ENCODE measurements around the gene CALML4. TPM values are rescaled to one million over a fixed set of nuclear protein-coding genes. Genes with fewer than 3 reads are reported as not detected.

CALML4 gene
- polyA plus RNA-seq, 1 donor: 170 TPM

GRCh38 chr15:68234060-68234459, 28.9 kb upstream of the CALML4 start:
- Histone ChIP-seq H3K36me3 (ENCODE audit: control insufficient read depth, insufficient read depth, low read length) (no peaks in the 10 kb centered on the region), H3K4me3 (ENCODE audit: low read length) (no peak overlapping the region), H3K27me3 (ENCODE audit: control insufficient read depth, insufficient read depth, low read length) (no peaks in the 10 kb centered on the region), H3K27ac (ENCODE audit: low read length) (peak overlapping the region; percentile 30), H3K9me3 (ENCODE audit: control insufficient read depth, low read depth, low read length) (peaks cover under 1% of the 10 kb centered on the region), H3K4me1 (ENCODE audit: control insufficient read depth, insufficient read depth, low read length) (peaks cover 45% of the 10 kb centered on the region)
- peak; percentile 38 to 53 for DNase-seq
- WGBS (ENCODE audit: insufficient coverage, low lambda C conversion rate): no CpG with 5 or more reads among the region's 6 CpGs

- Histone ChIP-seq H3K36me3 (ENCODE audit: control insufficient read depth, insufficient read depth, low read length) (no peaks in the 10 kb centered on the region), H3K27ac (ENCODE audit: low read length) (peak overlapping the region; percentile 27), H3K4me3 (ENCODE audit: low read length) (no peak overlapping the region), H3K9me3 (ENCODE audit: control insufficient read depth, low read depth, low read length) (peaks cover 3% of the 10 kb centered on the region), H3K4me1 (ENCODE audit: control insufficient read depth, insufficient read depth, low read length) (peaks cover 52% of the 10 kb centered on the region), H3K27me3 (ENCODE audit: control insufficient read depth, insufficient read depth, low read length) (no peaks in the 10 kb centered on the region)
- DNase-seq: no peak
- WGBS (ENCODE audit: insufficient coverage, low lambda C conversion rate): no CpG with 5 or more reads among the region's 6 CpGs
These were observed 27.8 kb upstream of the CALML4 start for GRCh38 chr15:68232937-68233336.

DNA sequence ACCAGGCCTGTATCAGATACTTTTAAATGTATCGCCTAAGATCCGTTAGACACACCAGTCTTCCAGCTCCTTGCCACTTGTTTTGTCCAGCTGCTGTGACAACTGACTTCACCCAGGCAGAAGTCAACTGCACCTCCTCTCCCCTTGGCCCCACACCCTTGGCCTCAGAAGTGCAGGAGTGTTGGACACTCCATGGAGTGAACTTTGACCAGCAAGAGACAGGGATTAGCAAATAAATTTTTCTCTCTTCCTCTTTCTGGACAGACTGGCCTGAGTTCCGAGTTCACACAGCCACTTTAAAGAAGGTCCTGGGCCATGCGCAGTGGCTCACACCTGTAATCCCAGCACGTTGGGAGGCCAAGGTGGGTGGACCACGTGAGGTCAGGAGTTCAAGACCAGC, 27.3 kb upstream of the CALML4 start:
- H3K27ac ChIP-seq (ENCODE audit: low read length): peak overlapping the region; percentile 27
- H3K9me3 ChIP-seq (ENCODE audit: control insufficient read depth, low read depth, low read length): peaks cover 3% of the 10 kb centered on the region
- H3K4me1 ChIP-seq (ENCODE audit: control insufficient read depth, insufficient read depth, low read length): peaks cover 55% of the 10 kb centered on the region
- H3K27me3 ChIP-seq (ENCODE audit: control insufficient read depth, insufficient read depth, low read length): no peaks in the 10 kb centered on the region
- WGBS (ENCODE audit: insufficient coverage, low lambda C conversion rate): no CpG with 5 or more reads among the region's 6 CpGs
- peak; percentile 69 to 82 for DNase-seq
- no peaks in the 10 kb centered on the region for H3K36me3 ChIP-seq (ENCODE audit: control insufficient read depth, insufficient read depth, low read length)
- no peak overlapping the region for H3K4me3 ChIP-seq (ENCODE audit: low read length)

DNA sequence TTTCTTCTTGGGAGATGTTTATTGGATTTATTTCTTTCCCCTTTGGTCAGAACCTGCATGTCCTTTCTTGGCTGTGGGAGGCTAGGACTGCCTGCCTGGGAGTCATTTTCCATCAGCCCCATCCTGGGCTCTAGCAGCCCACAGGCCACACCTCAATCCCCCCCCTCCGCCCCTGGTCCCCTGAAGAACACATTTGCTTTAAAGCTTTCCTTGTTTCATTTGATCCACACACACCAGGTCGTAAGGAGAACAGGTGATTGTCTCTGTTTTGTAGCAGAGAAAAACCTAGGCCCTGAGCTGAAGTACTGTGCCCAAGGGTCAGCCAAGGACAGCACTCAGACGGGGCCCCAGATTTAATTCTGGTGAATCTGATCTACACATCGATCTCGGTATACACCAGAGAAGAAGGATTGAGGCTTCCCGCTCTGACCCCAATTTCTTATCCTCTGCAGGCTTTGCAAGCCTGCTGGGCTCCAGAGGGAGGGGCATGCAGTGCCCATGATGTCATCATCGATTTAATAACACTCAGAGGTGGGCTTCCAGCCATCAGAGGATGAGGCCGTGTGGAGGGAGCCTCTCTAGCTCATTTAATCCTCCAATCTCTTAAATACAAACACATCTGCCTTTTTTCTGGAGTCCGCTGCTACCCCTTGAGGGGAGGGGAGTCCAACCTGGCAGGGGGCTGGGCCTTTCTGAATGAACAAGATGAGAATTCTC, 26.1 kb upstream of the CALML4 start:
- peaks cover 56% of the 10 kb centered on the region for H3K4me1 ChIP-seq (ENCODE audit: control insufficient read depth, insufficient read depth, low read length)
- DNase-seq: no peak
- H3K9me3 ChIP-seq (ENCODE audit: control insufficient read depth, low read depth, low read length): peaks cover 3% of the 10 kb centered on the region
- no peaks in the 10 kb centered on the region for H3K36me3 ChIP-seq (ENCODE audit: control insufficient read depth, insufficient read depth, low read length)
- no CpG with 5 or more reads among the region's 9 CpGs for WGBS (ENCODE audit: insufficient coverage, low lambda C conversion rate)
- no peak overlapping the region for H3K4me3 ChIP-seq (ENCODE audit: low read length)
- H3K27ac ChIP-seq (ENCODE audit: low read length): no peak overlapping the region
- no peaks in the 10 kb centered on the region for H3K27me3 ChIP-seq (ENCODE audit: control insufficient read depth, insufficient read depth, low read length)

GRCh38 chr15:68230157-68231100, 25.3 kb upstream of the CALML4 start:
- H3K27me3 ChIP-seq (ENCODE audit: control insufficient read depth, insufficient read depth, low read length): no peaks in the 10 kb centered on the region
- no CpG with 5 or more reads among the region's 20 CpGs for WGBS (ENCODE audit: insufficient coverage, low lambda C conversion rate)
- H3K9me3 ChIP-seq (ENCODE audit: control insufficient read depth, low read depth, low read length): peaks cover 3% of the 10 kb centered on the region
- peak overlapping the region; percentile 70 for H3K4me3 ChIP-seq (ENCODE audit: low read length)
- DNase-seq: peak in 1 of 2 donors; percentile 53
- peaks cover 56% of the 10 kb centered on the region for H3K4me1 ChIP-seq (ENCODE audit: control insufficient read depth, insufficient read depth, low read length)
- H3K36me3 ChIP-seq (ENCODE audit: control insufficient read depth, insufficient read depth, low read length): no peaks in the 10 kb centered on the region
- H3K27ac ChIP-seq (ENCODE audit: low read length): peak overlapping the region; percentile 65

DNA sequence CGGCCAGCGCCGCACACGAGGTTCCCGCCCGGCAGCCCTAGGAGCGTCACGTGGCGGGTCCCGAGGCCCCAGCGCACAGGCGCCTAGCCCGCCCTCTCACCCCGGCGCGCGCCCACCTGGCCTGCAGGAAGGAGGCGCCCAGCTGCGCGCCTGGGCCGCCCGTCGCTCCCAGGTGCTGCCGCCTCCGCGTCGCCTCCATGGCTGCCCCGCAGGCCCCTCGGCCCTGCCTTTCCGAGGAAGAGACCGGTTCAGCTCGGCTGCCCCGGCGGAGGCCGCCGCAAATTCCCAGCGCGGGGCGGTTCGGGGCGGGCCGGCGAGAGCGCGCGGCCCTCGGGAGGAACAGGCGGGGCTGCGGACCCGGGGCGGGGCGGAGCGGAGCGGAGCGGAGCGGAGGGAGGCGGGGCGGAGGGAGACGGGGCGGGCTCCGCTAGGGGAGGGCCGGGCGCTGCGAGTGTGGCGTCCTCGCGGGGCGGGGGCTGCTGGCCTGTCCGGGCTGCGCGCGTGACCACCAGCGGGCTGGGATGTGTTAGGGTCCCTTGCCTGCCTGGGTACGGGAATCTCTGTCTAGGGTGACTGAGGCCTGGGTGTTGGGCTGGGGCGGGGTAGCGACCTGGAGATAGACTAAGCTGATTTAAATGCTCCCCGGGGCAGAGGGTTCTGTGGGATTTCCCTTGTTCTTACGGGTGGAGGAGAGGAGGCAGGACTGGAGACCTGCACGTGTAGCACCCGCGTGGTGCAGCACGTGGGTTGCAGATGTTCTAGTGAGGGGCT, 24.4 kb upstream of the CALML4 start, which contains the start of gene CLN6:
Gene CLN6, minus strand, starts transcription at position 343 of the 771 bp plus-strand sequence. Its CDS starts 144 bp downstream, at position 199.
- H3K27ac ChIP-seq (ENCODE audit: low read length): peak within 1 kb of the TSS; percentile 65
- H3K4me3 ChIP-seq (ENCODE audit: low read length): peak within 1 kb of the TSS; percentile 88
- peaks cover 3% of the 10 kb centered on the region for H3K9me3 ChIP-seq (ENCODE audit: control insufficient read depth, low read depth, low read length)
- peak; percentile 73 to 93 for DNase-seq
- no peaks in the 10 kb centered on the region for H3K27me3 ChIP-seq (ENCODE audit: control insufficient read depth, insufficient read depth, low read length)
- no peaks in the 10 kb centered on the region for H3K36me3 ChIP-seq (ENCODE audit: control insufficient read depth, insufficient read depth, low read length)
- peaks cover 56% of the 10 kb centered on the region for H3K4me1 ChIP-seq (ENCODE audit: control insufficient read depth, insufficient read depth, low read length)
- no CpG with 5 or more reads among the region's 82 CpGs for WGBS (ENCODE audit: insufficient coverage, low lambda C conversion rate)

DNA sequence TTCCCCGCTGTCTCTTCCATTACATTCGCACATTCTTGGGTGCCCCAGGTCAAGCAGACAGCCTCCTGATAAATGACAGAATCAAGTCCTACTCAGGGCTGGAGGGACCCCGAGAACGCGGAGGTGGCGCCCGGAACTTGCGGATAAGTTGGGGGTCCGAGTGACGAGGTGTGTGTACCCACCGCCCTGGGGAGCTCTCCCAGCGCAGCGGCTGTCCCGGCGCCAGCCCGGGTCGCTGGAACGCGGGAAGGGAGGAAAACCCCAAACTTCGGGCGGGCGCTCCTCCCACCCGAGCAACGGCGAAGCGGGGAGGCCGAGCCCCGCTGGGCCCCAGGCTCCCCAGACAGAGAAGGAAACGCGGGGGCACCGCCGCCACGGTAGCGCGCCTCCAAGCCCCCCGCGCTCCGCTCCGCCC, 23.8 kb upstream of the CALML4 start:
- H3K36me3 ChIP-seq (ENCODE audit: control insufficient read depth, insufficient read depth, low read length): no peaks in the 10 kb centered on the region
- H3K27me3 ChIP-seq (ENCODE audit: control insufficient read depth, insufficient read depth, low read length): no peaks in the 10 kb centered on the region
- peaks cover 3% of the 10 kb centered on the region for H3K9me3 ChIP-seq (ENCODE audit: control insufficient read depth, low read depth, low read length)
- peaks cover 50% of the 10 kb centered on the region for H3K4me1 ChIP-seq (ENCODE audit: control insufficient read depth, insufficient read depth, low read length)
- no CpG with 5 or more reads among the region's 39 CpGs for WGBS (ENCODE audit: insufficient coverage, low lambda C conversion rate)
- DNase-seq: no peak
- no peak overlapping the region for H3K27ac ChIP-seq (ENCODE audit: low read length)
- H3K4me3 ChIP-seq (ENCODE audit: low read length): peak overlapping the region; percentile 88

DNA sequence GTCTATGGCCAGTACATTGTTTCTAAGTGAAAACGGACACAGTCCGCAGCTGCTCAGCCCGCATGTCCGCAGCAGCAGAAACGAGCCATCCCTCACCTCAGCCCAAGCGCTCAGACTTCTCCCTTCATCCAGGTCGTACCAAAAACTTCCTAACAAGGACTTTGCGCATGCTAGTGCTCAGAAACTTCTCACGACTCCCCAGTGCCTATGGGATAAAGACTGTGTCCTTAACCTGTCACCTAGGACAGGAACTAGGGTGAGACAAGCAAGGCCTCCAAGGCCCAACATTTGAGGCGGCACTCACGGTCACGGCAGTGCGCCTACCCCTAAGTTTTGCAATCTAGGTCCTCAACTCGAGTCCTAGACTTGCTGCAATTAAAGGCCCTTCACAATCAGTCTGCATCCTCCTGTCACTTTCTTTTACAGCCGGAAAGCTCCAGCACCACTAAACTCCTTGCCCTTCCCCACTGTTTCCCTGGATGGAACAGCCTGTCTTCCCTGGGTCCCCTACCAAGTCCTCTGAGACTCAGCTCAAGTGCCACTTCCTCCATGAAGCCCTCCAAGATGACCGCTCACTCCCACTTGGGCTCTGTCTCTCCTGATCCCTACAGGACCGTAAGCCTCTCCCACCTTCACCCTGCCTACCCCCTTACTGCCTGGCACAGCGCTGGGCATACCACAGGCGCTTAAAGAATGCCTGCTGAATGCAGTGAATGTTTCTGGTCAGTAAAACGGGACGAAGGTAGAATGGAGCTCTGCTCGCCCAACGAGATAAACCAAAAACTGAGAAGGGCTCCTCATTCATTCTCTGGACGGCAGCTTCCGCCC, 23.2 kb upstream of the CALML4 start:
- WGBS (ENCODE audit: insufficient coverage, low lambda C conversion rate): no CpG with 5 or more reads among the region's 25 CpGs
- DNase-seq: peak in 1 of 2 donors; percentile 44
- Histone ChIP-seq H3K4me3 (ENCODE audit: low read length) (peak overlapping the region; percentile 88), H3K9me3 (ENCODE audit: control insufficient read depth, low read depth, low read length) (peaks cover 3% of the 10 kb centered on the region), H3K4me1 (ENCODE audit: control insufficient read depth, insufficient read depth, low read length) (peaks cover 44% of the 10 kb centered on the region), H3K36me3 (ENCODE audit: control insufficient read depth, insufficient read depth, low read length) (peaks cover 2% of the 10 kb centered on the region), H3K27me3 (ENCODE audit: control insufficient read depth, insufficient read depth, low read length) (no peaks in the 10 kb centered on the region), H3K27ac (ENCODE audit: low read length) (no peak overlapping the region)

GRCh38 chr15:68227643-68228142, 22.6 kb upstream of the CALML4 start:
- Histone ChIP-seq H3K27me3 (ENCODE audit: control insufficient read depth, insufficient read depth, low read length) (no peaks in the 10 kb centered on the region), H3K4me1 (ENCODE audit: control insufficient read depth, insufficient read depth, low read length) (peaks cover 38% of the 10 kb centered on the region), H3K4me3 (ENCODE audit: low read length) (peak overlapping the region; percentile 88), H3K36me3 (ENCODE audit: control insufficient read depth, insufficient read depth, low read length) (peaks cover 2% of the 10 kb centered on the region), H3K27ac (ENCODE audit: low read length) (no peak overlapping the region), H3K9me3 (ENCODE audit: control insufficient read depth, low read depth, low read length) (peaks cover 3% of the 10 kb centered on the region)
- no peak for DNase-seq
- no CpG with 5 or more reads among the region's 9 CpGs for WGBS (ENCODE audit: insufficient coverage, low lambda C conversion rate)

Measured in large intestine (tissue), 3 donors.